ENCODE measurements around the gene ACSM6.

DNA sequence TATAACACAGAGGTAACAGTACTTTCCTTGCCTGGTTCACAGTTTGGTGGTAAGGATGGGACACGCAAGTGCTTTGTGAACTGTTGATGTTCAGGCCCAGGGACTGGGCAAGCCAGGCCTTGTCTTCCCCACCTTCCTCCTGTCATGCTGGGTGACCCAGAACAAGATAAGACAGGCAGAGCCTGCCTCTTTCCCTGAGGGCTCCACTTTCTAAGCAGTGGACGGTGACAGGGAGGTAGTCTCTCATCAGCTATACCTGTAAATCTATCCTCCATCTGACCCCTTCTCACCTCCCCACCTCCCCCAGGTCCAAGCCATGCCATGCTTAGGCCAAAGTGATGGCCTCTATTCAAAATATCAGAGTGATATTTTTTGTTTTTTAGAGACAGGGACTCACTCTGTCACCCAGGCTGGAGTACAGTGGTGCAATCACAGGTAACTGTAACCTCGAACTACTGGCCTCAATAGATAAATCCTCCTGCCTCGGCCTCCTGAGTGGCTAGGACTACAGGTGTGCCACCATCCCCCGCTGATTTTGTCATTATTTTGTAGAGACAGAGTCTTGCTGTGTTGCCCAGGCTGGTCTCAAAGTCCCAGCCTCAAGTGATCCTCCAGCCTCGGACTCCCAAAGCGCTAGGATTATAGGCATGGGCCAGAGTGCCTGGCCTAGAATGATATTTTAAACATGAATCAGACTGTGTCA lies 54.0 kb downstream of the ACSM6 start:
- TF ChIP-seq POLR2AphosphoS5 (IDR thresholded peaks at IDR 0.05) (no peak), POLR2A (IDR thresholded peaks at IDR 0.05) (no peak), EP300 (IDR thresholded peaks at IDR 0.05) (no peak)
- TF ChIP-seq, protein P1, sequence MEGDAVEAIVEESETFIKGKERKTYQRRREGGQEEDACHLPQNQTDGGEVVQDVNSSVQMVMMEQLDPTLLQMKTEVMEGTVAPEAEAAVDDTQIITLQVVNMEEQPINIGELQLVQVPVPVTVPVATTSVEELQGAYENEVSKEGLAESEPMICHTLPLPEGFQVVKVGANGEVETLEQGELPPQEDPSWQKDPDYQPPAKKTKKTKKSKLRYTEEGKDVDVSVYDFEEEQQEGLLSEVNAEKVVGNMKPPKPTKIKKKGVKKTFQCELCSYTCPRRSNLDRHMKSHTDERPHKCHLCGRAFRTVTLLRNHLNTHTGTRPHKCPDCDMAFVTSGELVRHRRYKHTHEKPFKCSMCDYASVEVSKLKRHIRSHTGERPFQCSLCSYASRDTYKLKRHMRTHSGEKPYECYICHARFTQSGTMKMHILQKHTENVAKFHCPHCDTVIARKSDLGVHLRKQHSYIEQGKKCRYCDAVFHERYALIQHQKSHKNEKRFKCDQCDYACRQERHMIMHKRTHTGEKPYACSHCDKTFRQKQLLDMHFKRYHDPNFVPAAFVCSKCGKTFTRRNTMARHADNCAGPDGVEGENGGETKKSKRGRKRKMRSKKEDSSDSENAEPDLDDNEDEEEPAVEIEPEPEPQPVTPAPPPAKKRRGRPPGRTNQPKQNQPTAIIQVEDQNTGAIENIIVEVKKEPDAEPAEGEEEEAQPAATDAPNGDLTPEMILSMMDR (IDR thresholded peaks at IDR 0.05): no peak
